NCI-H146 (cell line): ENCODE measurements around the gene PXK.
"Not testable (repeated sequence)": the region's sequence is repeated elsewhere in the genome, so short reads cannot be mapped to it uniquely, and the experiment has no call there.

ENCODE experiments used
- DNase-seq: peaks from one replicate; lab custom pipeline; 2025; lab: John Stamatoyannopoulos, UW

The PXK gene

GRCh38 chr3:58323529-58324390, 8.9 kb upstream of the PXK start:
- DNase-seq: no peak

GRCh38 chr3:58324391-58325390, 8.0 kb upstream of the PXK start:
- DNase-seq: no peak

GRCh38 chr3:58325525-58325992, 7.1 kb upstream of the PXK start:
- no peak for DNase-seq

GRCh38 chr3:58326267-58326900, 6.3 kb upstream of the PXK start:
- no peak for DNase-seq

- DNase-seq: no peak
Measured at GRCh38 chr3:58329150-58329921, 3.4 kb upstream of the PXK start.

GRCh38 chr3:58329922-58330413, 2.7 kb upstream of the PXK start:
- DNase-seq: no peak

- no peak for DNase-seq
Measured at GRCh38 chr3:58331593-58332152, 1.0 kb upstream of the PXK start.

- no peak for DNase-seq
Measured at GRCh38 chr3:58333206-58334012, 717 bp downstream of the PXK start.

GRCh38 chr3:58334013-58334321, 1.3 kb downstream of the PXK start:
- DNase-seq: no peak

GRCh38 chr3:58334506-58334884, 1.8 kb downstream of the PXK start:
- no peak for DNase-seq

GRCh38 chr3:58335652-58335947, 2.9 kb downstream of the PXK start:
- no peak for DNase-seq

GRCh38 chr3:58336135-58336882, 3.6 kb downstream of the PXK start:
- no peak for DNase-seq

- no peak for DNase-seq
Measured at GRCh38 chr3:58337190-58337589, 4.5 kb downstream of the PXK start.

- DNase-seq: not testable (repeated sequence)
Measured at GRCh38 chr3:58339146-58339545, 6.5 kb downstream of the PXK start.

GRCh38 chr3:58340594-58341244, 8.0 kb downstream of the PXK start:
- DNase-seq: no peak

GRCh38 chr3:58341376-58341775, 8.7 kb downstream of the PXK start:
- DNase-seq: no peak

- no peak for DNase-seq
Measured at GRCh38 chr3:58342676-58343075, 10.0 kb downstream of the PXK start.

- DNase-seq: no peak
Measured at GRCh38 chr3:58345457-58345856, 12.8 kb downstream of the PXK start.

- DNase-seq: no peak
Measured at GRCh38 chr3:58346368-58346767, 13.7 kb downstream of the PXK start.
